ENCODE data around the gene EPN3.
A peak's percentile ranks its signal among the peaks of the same experiment; 100 is the strongest.

EPN3 gene

GRCh38 chr17:50572541-50572940, 40.0 kb downstream of the EPN3 start:
- Histone ChIP-seq H3K9me3 (ENCODE audit: control insufficient read depth, insufficient read depth, low read depth, low read length) (no peaks in the 10 kb centered on the region), H3K4me1 (ENCODE audit: control insufficient read depth, insufficient read depth, low read length) (peaks cover 3% of the 10 kb centered on the region; the same call in 1 of the 2 replicates), H3K27ac (ENCODE audit: extremely low read depth, low read depth, low read length) (no peak overlapping the region), H3K36me3 (ENCODE audit: control insufficient read depth in 2 of 2, insufficient read depth in 1 of 2, low read length in 2 of 2) (no peaks in the 10 kb centered on the region), H3K4me3 (ENCODE audit: low read depth, low read length) (no peak overlapping the region)
- TF ChIP-seq ZNF423 (tag by site-specific recombination; IDR thresholded peaks at IDR 0.05) (no peak), MEIS1 (CRISPR knock-in tag; IDR thresholded peaks at IDR 0.05; ENCODE audit: borderline replicate concordance) (no peak), FEZF1 (tag by site-specific recombination; IDR thresholded peaks at IDR 0.05) (no peak), OSR2 (tag by site-specific recombination; IDR thresholded peaks at IDR 0.05) (no peak), ZNF132 (tag by site-specific recombination; IDR thresholded peaks at IDR 0.05; ENCODE audit: borderline replicate concordance) (no peak), REST (tag by site-specific recombination; IDR thresholded peaks at IDR 0.05) (no peak), KLF7 (tag by site-specific recombination; IDR thresholded peaks at IDR 0.05; ENCODE audit: borderline replicate concordance) (no peak), ZNF510 (tag by site-specific recombination; IDR thresholded peaks at IDR 0.05; ENCODE audit: insufficient replicate concordance) (no peak), AEBP2 (tag by site-specific recombination; IDR thresholded peaks at IDR 0.05; ENCODE audit: borderline replicate concordance) (no peak), ZBTB11 (tag by site-specific recombination; conservative IDR thresholded peaks at IDR 0.05; ENCODE audit: low read depth) (no peak), ZNF624 (tag by site-specific recombination; IDR thresholded peaks at IDR 0.05) (no peak), SP2 (tag by site-specific recombination; IDR thresholded peaks at IDR 0.05) (no peak), ZNF10 (tag by site-specific recombination; IDR thresholded peaks at IDR 0.05) (no peak), KLF1 (tag by site-specific recombination; IDR thresholded peaks at IDR 0.05) (no peak), HOXA7 (CRISPR knock-in tag; IDR thresholded peaks at IDR 0.05; ENCODE audit: borderline replicate concordance) (no peak)
- ChIA-PET CTCF (interaction anchor here (0.7 kb wide), 1 partner anchor 93 kb away, joined by 3 read pairs; no protein-coding TSS in a partner anchor), POLR2A (interaction anchor here (1.0 kb wide), 1 partner anchor 9 kb away, joined by 3 read pairs; no protein-coding TSS in a partner anchor)

GRCh38 chr17:50573866-50574611, 41.5 kb downstream of the EPN3 start:
- no peaks in the 10 kb centered on the region for H3K36me3 ChIP-seq (ENCODE audit: control insufficient read depth in 2 of 2, insufficient read depth in 1 of 2, low read length in 2 of 2)
- H3K4me1 ChIP-seq (ENCODE audit: control insufficient read depth, insufficient read depth, low read length): peaks cover 3% of the 10 kb centered on the region; the same call in 1 of the 2 replicates
- ChIA-PET CTCF (interaction anchor here (0.5 to 2.5 kb wide), 7 partner anchors 9 to 323 kb away, joined by 3 to 9 read pairs (median 4); no protein-coding TSS in a partner anchor), POLR2A (no interaction called here)
- TF ChIP-seq ZNF664 (tag by site-specific recombination; IDR thresholded peaks at IDR 0.05) (peak; percentile 71; the same call in 1 of the 2 replicates), ZFP3 (tag by site-specific recombination; IDR thresholded peaks at IDR 0.05; ENCODE audit: low read depth) (no peak), ZNF133 (tag by site-specific recombination; IDR thresholded peaks at IDR 0.05) (no peak), ZSCAN18 (tag by site-specific recombination; IDR thresholded peaks at IDR 0.05) (no peak), ZNF639 (tag by site-specific recombination; IDR thresholded peaks at IDR 0.05) (no peak)
- H3K9me3 ChIP-seq (ENCODE audit: control insufficient read depth, insufficient read depth, low read depth, low read length): no peaks in the 10 kb centered on the region
- H3K4me3 ChIP-seq (ENCODE audit: low read depth, low read length): no peak overlapping the region
- no peak overlapping the region for H3K27ac ChIP-seq (ENCODE audit: extremely low read depth, low read depth, low read length)

All from HEK293 (cell line).